ENCODE data around the gene ERMN.

The ERMN gene

GRCh38 chr2:157327200-157327599, 1.6 kb upstream of the ERMN start:
- TF ChIP-seq CTCF (conservative IDR thresholded peaks at IDR 0.05; ENCODE audit: low read depth, low read length), result no peak
- Histone ChIP-seq H3K9ac (no peak overlapping the region), H2AFZ (ENCODE audit: low read depth) (no peak overlapping the region), H3K27ac (no peak overlapping the region), H3K27me3 (ENCODE audit: insufficient read depth, low read depth) (no peaks in the 10 kb centered on the region), H4K20me1 (ENCODE audit: insufficient read depth) (no peaks in the 10 kb centered on the region), H3K4me3 (IDR thresholded peaks at IDR 0.05; ENCODE audit: insufficient read depth, low read depth, low read length) (no peak overlapping the region), H3K4me2 (no peak overlapping the region), H3K4me1 (ENCODE audit: low read depth, poor library complexity, severe bottlenecking) (peaks cover 8% of the 10 kb centered on the region), H3K36me3 (ENCODE audit: insufficient read depth) (no peaks in the 10 kb centered on the region), H3K79me2 (ENCODE audit: insufficient read depth, low read depth) (no peaks in the 10 kb centered on the region)

- H3K4me2 ChIP-seq, result no peak overlapping the region
- no peaks in the 10 kb centered on the region for H3K79me2 ChIP-seq (ENCODE audit: insufficient read depth, low read depth)
- no peak overlapping the region for H3K4me3 ChIP-seq (IDR thresholded peaks at IDR 0.05; ENCODE audit: insufficient read depth, low read depth, low read length)
- no peak overlapping the region for H2AFZ ChIP-seq (ENCODE audit: low read depth)
- H3K36me3 ChIP-seq (ENCODE audit: insufficient read depth), result no peaks in the 10 kb centered on the region
- H3K4me1 ChIP-seq (ENCODE audit: low read depth, poor library complexity, severe bottlenecking), result peaks cover 3% of the 10 kb centered on the region
- no peak overlapping the region for H3K9ac ChIP-seq
- TF ChIP-seq CTCF (conservative IDR thresholded peaks at IDR 0.05; ENCODE audit: low read depth, low read length), result no peak
- H3K27ac ChIP-seq, result no peak overlapping the region
- H4K20me1 ChIP-seq (ENCODE audit: insufficient read depth), result no peaks in the 10 kb centered on the region
- no peaks in the 10 kb centered on the region for H3K27me3 ChIP-seq (ENCODE audit: insufficient read depth, low read depth)
These were observed 1.1 kb upstream of the ERMN start for GRCh38 chr2:157326698-157327097.

GRCh38 chr2:157324331-157324843, 1.2 kb downstream of the ERMN start:
- no peak for TF ChIP-seq CTCF (conservative IDR thresholded peaks at IDR 0.05; ENCODE audit: low read depth, low read length)
- H3K36me3 ChIP-seq (ENCODE audit: insufficient read depth), result no peaks in the 10 kb centered on the region
- H2AFZ ChIP-seq (ENCODE audit: low read depth), result no peak overlapping the region
- no peaks in the 10 kb centered on the region for H3K4me1 ChIP-seq (ENCODE audit: low read depth, poor library complexity, severe bottlenecking)
- no peaks in the 10 kb centered on the region for H3K27me3 ChIP-seq (ENCODE audit: insufficient read depth, low read depth)
- H3K79me2 ChIP-seq (ENCODE audit: insufficient read depth, low read depth), result no peaks in the 10 kb centered on the region
- no peaks in the 10 kb centered on the region for H4K20me1 ChIP-seq (ENCODE audit: insufficient read depth)
- H3K4me2 ChIP-seq, result no peak overlapping the region
- H3K4me3 ChIP-seq (IDR thresholded peaks at IDR 0.05; ENCODE audit: insufficient read depth, low read depth, low read length), result no peak overlapping the region
- no peak overlapping the region for H3K27ac ChIP-seq
- no peak overlapping the region for H3K9ac ChIP-seq

GRCh38 chr2:157322432-157322831, 3.2 kb downstream of the ERMN start:
- no peak overlapping the region for H3K9ac ChIP-seq
- H3K4me2 ChIP-seq, result no peak overlapping the region
- no peak overlapping the region for H3K27ac ChIP-seq
- H3K79me2 ChIP-seq (ENCODE audit: insufficient read depth, low read depth), result no peaks in the 10 kb centered on the region
- H2AFZ ChIP-seq (ENCODE audit: low read depth), result no peak overlapping the region
- H3K36me3 ChIP-seq (ENCODE audit: insufficient read depth), result no peaks in the 10 kb centered on the region
- no peaks in the 10 kb centered on the region for H3K27me3 ChIP-seq (ENCODE audit: insufficient read depth, low read depth)
- TF ChIP-seq CTCF (conservative IDR thresholded peaks at IDR 0.05; ENCODE audit: low read depth, low read length), result no peak
- H3K4me1 ChIP-seq (ENCODE audit: low read depth, poor library complexity, severe bottlenecking), result peaks cover 10% of the 10 kb centered on the region
- no peak overlapping the region for H3K4me3 ChIP-seq (IDR thresholded peaks at IDR 0.05; ENCODE audit: insufficient read depth, low read depth, low read length)
- no peaks in the 10 kb centered on the region for H4K20me1 ChIP-seq (ENCODE audit: insufficient read depth)

Data from KMS-11 (cell line).